RKO (cell line): Measurements from ENCODE around the gene MAGI2.
"Not testable (repeated sequence)": the region's sequence is repeated elsewhere in the genome, so short reads cannot be mapped to it uniquely, and the experiment has no call there.

Source experiments
- DNase-seq: peaks from one replicate; pipeline ENCODE4 v3.0.0-alpha.2; 2016; ENCODE audit warnings: low spot score

The MAGI2 gene

DNA sequence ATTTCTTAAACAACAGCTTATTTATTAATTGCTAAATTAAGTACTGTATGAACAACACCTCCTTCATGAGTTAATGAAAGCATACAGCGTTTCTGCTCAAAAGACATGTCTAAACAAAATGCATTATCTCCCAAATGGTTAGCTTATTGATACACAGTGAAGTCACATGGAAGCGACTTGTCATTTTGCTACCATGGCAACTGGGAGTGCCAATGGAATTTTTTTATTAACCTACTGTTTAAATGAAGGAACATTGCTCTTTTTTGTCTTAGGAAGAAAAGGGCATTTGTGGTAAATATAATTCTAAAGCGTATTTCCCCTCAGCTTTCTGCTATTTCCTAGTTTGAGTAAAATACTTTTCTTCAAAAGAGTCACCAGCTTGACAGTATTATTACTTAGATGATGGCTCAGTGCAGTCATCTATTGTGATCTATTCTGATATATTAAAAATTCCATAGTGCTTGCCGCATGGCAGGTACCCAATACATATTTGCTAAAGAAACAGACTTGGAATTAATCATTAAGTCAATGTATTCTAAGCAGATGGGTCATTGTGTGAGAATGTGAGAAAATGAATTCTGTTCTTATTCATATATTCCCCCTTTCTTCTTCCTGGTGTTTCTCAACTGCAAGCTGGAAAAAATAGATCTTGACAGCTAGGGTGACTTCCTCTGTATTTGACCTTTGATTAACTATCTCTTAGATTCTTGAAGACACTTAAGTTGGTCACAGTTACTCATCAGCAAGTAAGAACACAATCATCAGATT, 818.3 kb downstream of the MAGI2 start:
- no peak for DNase-seq

GRCh38 chr7:78634093-78634492, 819.4 kb downstream of the MAGI2 start:
- no peak for DNase-seq

- DNase-seq: peak; percentile 4
These were observed 832.5 kb downstream of the MAGI2 start for GRCh38 chr7:78620920-78621319.

DNA sequence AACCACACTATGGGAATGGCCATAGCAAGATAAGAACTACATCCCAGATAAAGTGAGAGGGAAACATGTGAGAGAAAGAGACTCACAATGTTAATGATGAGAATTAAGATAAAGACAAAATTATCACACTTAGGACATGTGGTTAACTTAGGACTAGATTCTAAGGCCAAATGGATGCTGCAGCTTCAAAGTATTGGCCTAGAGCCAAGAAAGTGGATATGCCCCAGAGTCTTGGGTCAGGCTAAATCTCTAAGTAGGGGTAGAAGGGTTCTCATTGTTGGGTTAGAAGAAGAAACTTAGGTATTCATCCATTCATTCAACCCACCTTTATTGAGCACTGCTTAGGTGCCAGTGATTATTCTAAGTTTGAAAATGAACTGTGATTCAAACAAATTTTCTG, 836.9 kb downstream of the MAGI2 start:
- DNase-seq: no peak

DNA sequence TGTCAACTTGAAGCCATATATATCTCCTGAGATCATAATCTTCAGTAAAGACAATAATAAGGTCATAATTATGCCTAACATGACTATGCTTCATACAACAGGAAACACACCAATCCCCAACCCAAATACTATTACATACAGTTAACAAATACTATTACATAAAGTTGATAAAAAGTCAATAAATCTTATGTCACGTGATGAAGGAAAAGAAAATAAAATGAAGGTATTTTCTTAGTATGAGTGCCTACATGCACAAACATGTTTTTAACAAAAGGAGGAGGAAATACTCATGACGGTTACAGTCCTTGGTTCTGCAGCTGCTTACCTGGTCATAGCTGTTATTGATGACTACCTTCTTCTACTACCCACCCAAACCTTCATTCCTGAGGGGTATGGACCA, 844.2 kb downstream of the MAGI2 start:
- no peak for DNase-seq

DNA sequence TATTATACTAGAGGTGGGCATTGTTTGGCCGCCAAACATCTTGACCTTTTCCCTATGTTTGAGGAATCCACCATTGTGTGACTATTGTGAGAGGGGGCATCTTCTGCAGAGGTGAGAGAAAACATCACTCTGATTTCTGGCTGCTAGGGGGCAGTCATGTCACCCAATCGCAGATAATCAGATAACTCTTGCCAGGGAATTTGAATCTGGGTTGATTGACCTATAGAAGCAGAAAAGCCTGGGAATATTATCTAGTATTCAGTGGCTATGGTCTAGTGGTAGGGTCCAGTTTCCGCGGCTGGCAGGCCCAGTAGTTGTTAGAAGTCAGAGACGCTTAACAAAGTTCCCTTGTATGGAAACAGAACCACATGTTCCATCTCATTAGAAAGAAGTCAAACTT, 846.4 kb downstream of the MAGI2 start:
- DNase-seq: no peak

- no peak for DNase-seq
These were observed 848.3 kb downstream of the MAGI2 start for GRCh38 chr7:78605119-78605518.

GRCh38 chr7:78601728-78602127, 851.7 kb downstream of the MAGI2 start:
- peak; percentile 5 for DNase-seq

DNA sequence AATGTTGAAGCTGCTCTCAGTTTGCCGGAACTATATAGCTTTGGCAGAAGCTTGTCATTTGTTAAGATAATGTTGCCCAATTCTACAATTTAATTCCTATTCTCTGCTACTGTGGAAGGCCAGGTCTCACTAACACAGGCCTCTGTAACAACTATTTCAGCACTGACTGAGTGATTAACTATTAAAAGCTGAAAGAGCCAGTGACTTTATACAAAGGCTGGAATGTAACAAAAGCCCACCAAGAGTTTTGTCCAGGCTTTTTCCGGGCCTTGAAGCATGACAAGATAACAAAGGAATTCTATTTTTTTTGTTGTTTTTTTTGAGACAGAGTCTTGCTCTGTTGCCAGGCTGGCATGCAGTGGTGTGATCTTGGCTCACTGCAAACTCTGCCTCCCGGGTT, 859.3 kb downstream of the MAGI2 start:
- DNase-seq: no peak

GRCh38 chr7:78588393-78588792, 865.1 kb downstream of the MAGI2 start:
- no peak for DNase-seq

DNA sequence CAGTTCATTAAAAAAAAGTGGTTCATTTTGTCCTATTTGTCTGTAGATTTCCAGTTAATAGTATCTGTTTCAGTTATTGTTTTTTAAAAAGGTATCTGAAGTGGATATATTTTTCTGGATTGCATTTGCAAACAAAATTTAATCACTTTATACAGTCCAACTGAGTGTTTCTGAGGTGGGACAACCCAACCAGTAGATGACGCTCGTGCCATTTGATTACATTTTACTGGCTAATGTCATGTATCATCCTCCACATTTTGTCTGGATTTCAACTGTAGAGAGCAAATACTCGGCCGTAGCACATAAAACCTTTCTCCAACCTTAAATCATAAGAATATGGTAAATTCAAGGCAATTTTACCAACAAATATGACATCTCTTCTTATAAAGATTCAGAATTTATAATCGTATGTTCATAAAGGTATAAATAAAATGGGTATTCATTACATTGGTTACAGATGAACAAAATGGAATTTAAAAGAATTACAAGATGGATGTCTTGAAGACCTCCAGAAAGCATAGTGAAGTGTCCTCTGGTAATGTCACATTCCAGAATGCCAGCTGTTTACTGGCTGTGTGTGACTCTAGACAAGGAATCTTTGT, 865.9 kb downstream of the MAGI2 start:
- DNase-seq: peak; percentile 56

DNA sequence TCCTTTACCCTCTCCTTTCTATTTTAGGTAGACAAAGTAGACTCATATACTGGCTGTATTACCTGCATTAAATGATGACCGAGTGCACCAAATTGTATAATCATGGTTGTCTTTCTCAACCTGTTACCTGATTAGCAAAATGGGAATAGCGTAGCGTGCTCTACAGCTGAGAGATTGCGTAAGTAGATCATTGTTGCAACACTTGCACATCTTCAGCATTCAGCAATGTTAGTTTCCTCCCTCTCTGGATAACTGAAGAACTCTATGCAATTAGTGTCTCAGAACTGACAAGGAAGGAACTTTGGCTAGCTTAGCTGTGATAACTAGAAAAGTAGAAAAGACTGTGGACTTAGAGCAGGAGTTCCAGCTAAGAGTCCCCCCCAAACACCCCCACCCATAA, 867.5 kb downstream of the MAGI2 start:
- no peak for DNase-seq

- DNase-seq: no peak
These were observed 874.8 kb downstream of the MAGI2 start for GRCh38 chr7:78578686-78579085.

DNA sequence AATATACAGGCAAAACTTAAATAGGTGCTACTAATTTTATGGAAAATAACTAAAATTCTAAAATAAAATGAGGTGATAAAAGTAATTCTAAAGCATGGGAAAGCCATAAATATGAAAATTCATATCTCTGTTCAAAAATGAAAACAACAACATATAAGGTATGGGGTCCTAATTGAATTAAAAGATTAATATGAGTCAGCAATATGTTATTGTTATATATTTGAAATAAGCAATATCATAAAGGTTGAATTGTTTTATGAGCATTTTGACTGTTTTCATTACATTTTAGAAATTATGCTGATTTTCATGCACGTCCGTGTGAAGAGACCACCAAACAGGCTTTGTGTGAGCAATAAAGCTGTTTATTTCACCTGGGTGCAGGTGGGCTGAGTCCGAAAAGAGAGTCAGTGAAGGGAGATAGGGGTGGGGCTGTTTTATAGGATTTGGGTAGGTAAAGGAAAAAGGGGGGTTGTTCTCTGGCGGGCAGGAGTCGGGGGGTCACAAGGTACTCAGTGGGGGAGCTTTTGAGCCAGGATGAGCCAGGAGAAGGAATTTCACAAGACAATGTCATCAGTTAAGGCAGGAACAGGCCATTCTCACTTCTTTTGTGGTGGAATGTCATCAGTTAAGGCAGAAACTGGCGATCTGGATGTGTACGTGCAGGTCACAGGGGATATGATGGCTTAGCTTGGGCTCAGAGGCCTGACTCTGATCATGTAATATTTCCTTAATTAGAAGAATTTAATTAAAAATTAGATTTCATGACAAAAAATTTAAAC, 876.1 kb downstream of the MAGI2 start:
- DNase-seq: not testable (repeated sequence)

DNA sequence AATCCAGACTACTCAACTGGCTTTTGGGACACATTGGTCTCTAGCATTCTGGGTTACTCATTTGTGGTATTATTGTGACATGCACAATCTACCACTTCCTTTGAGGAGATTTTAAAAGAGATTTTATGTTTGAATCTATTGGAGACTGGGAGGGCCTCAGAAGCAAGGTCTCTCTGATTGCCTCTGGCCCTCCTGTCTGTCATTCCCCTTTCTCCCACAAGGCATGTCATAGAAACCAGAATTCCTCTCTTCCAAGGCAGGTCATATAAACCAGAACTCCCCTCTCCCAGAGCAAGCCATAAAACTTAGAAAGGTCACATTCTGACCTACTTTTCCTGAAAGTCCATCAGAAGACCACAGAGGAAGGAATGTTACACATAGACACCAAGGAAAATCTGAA, 877.2 kb downstream of the MAGI2 start:
- DNase-seq: no peak

- DNase-seq: no peak
These were observed 882.2 kb downstream of the MAGI2 start for GRCh38 chr7:78571292-78571691.

GRCh38 chr7:78568690-78569089, 884.8 kb downstream of the MAGI2 start:
- DNase-seq: no peak

GRCh38 chr7:78567836-78568235, 885.6 kb downstream of the MAGI2 start:
- no peak for DNase-seq

DNA sequence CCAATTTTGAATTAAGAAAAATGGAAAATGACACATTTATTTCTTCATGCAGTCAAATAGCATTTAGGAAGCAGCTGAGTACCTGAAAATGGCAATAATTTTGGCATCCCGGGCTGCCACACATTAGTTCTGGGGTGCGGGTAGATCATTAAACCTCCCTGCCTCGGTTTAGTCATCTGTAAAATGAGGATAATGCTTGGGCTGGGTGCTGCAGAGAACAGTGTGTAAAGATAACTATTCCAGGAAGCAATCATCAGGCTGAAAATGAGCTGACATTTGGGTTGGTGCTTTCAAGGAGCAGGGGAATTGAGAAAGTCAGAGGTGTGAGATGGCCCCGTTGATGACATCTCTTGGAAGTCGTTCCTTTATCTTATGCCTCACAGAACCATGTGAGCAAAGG, 887.7 kb downstream of the MAGI2 start:
- DNase-seq: no peak

DNA sequence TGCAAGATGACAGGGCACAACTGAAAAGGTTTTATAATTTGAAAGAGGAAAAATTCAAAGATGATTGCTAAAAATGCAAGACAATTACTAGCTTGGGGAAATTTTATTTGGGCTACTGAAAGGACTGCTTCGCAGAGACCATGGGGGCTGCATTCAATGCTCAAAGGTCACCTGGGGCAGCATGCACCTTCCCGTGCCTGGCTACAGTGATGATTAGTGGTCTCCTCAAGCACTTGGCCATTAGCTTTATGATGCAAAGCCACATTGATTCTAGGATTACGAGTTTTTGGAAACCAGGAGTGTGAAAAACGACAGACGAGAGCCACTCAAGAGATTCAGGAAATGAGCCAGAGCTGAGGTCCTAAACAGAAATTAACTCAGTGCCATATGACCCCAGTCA, 890.3 kb downstream of the MAGI2 start:
- DNase-seq: no peak

DNA sequence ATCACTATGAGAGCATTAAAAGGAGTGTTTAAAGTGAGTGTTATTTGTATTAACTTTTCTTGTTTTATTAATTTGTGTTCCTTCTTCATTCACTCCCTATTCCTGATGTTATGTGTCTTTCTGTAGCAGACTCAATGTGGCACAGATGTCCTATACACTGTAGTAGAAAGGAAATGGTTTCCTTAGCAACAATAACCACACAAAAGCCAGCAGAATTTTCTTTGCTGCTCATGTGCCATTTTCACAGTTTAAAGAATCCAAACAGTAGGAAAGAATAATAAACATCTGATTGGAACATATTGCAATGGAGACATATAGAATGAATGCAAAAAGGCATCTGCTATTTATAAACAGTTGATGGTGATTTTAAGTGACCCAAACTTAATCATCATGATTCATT, 891.3 kb downstream of the MAGI2 start:
- DNase-seq: no peak

DNA sequence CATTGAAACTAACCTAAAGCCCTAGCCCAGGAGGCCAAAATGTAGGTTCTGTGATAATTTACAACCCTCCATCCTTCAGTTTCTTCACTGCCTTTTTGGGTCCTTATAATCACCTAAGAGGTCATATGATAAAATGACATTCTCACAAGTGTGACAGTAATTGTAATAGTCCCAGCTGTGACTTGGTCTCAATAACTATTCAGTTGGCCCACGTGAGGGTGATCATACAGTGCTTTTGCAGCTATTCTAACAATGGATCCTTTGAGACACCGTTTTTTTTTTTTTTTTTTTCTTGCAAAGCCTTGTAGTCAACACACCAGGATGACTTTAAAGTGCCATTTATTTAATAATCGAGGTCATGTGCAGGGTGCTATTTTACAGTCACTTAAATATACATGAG, 894.9 kb downstream of the MAGI2 start:
- no peak for DNase-seq

DNA sequence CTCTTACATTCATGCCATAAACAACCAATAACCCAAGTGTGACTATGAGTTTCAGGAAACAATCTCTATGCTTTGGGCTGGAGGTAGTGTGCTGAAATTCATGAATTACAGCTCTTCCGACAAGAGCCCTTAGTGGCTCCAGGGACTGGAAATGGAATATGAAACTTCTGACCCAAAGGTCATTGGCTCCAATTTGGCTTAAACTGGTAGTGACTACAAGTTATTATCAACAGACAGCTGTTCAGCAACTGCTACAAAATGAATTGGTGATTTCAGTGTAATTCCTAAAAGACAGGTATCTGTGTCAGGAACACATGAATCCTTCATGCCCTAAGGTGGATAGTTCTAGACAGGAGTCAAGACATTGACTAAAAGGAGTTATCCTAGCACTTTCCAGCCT, 909.5 kb downstream of the MAGI2 start:
- DNase-seq: no peak
